Measurements from ENCODE around the gene XPO4. TPM values are rescaled to one million over a fixed set of nuclear protein-coding genes. Genes with fewer than 3 reads are reported as not detected.
A peak's percentile ranks its signal among the peaks of the same experiment; 100 is the strongest.
"Not testable (repeated sequence)": the region's sequence is repeated elsewhere in the genome, so short reads cannot be mapped to it uniquely, and the experiment has no call there.

The XPO4 gene
- 25.6 and 26.0 TPM in 2 replicates for total RNA-seq (2014; rRNA removed)
- 3.3 TPM for polyA plus RNA-seq (2012)

DNA sequence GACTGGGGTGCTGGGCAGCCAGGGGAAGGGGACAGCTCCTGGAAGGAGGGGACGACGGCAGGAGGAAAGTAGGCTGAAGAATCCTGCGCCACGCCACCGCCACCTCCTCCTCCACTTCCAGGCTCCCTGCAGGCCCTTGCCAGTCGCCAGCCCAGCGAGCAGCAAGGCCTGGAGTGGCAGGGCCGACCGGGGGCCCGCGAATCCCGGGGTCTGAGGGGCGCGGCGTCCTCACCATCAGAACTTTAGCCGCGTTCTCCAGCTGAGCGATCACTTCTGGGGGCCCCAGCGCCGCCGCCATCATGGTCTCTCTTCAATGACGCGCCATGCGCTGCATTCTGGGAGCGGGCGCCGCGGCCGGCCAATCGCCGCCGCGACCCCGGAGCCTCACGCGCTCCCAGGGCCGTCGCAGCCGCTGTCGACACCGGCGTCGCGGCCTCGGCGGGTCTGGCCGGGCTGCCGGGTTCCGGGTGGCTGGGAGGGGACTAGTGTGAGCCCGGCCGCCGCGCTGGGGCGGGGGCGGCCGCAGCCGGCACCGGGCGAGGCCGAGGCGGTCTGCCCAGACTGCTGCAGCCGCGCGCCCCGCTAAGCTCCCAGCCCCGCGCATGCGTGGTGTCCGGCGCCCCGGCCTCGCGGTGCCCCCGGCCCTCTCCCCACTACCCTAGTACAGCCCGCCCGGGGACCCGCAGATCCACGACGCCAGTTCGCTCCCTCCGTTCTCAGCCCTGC lies at the start of gene XPO4:
Gene XPO4 (minus strand): TSS at position 309 of the 726 bp plus-strand sequence. CDS start 8 bp downstream, at position 301.
- DNase-seq (ENCODE audit: low read depth), result peak; percentile 76

DNA sequence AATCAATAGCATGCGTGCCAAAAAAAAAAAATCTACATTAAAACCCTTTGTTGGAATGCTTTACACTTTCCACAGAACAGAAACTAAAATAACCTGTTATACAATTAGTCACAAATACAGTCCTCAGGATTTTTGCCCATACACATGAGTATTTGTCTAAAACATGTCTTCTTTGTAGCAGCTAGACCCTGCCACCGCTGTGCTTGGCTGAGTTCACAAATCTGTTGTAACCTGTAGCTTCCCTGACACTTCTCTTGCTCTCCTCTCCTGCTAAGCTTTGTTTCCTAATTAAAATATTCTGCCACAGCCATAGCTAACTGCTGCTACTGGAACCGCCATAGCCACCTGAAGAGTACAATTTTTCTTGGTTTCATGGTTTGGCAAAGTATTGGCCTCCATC lies 45.5 kb upstream of the XPO4 start:
- not testable (repeated sequence) for DNase-seq (ENCODE audit: low read depth)

DNA sequence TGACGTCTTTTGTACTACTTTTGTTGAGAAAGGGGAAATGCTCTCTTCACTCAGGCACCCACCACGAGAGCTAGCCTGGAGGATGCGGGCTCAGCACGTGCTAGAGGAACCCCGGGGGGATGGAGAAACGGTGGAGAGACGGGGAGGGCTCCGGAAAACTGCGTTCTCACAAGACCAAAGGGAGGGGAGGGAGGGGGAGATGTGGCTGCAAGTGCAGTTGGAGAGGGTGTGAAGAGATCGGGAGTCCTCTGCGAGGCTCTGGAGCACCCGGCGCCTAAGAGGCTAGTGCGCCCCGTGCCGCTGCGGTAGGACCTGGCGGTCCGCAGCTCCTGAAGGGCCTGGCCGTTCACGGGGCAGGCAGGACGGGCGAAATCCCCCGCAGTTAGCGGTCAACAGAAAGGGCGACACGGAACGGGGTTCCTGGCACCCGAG lies 43.4 kb upstream of the XPO4 start:
- DNase-seq (ENCODE audit: low read depth), result no peak

DNA sequence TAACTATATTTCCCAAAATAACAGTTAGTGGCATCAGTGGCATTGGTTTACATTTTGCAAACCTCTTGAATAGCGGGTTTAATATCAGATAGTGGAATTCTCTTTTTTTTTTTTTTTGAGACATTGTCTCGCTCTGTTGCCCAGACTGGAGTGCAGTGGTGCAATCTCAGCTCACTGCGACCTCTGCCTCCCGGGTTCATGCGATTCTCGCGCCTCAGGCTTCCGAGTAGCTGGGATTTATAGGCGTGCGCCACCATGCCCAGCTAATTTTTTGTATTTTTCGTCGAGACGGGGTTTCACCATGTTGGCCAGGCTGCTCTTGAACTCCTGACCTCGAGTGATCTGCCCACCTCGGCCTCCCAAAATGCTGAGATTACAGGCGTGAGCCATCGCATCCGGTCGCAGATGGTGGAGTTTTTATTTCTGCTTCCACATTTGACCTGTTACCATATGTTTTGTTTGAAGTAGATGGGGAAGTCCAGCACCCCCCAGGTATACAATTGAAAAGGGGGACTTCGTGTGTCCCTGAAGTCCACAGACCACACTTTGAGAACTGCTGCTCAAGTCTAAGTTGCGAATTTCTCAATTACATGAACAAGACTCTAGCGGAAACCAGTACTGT lies 40.5 kb upstream of the XPO4 start:
- DNase-seq (ENCODE audit: low read depth), result no peak

DNA sequence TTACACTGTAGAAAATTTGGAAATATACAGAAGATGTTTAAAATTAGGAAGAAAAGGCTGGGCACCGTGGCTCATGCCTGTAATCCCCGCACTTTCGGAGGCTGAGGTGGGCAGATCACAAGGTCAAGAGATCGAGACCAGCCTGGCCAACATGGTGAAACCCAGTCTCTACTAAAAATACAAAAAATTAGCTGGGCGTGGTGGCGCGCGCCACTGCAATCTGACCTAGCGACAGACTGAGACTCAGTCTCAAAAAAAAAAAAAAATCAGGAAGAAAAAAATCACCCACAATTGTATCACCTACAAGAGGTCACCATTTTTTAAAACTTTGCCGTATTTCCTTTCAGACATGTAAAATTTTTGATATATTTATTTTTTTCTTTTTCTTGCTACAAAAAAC lies 38.0 kb upstream of the XPO4 start:
- not testable (repeated sequence) for DNase-seq (ENCODE audit: low read depth)

DNA sequence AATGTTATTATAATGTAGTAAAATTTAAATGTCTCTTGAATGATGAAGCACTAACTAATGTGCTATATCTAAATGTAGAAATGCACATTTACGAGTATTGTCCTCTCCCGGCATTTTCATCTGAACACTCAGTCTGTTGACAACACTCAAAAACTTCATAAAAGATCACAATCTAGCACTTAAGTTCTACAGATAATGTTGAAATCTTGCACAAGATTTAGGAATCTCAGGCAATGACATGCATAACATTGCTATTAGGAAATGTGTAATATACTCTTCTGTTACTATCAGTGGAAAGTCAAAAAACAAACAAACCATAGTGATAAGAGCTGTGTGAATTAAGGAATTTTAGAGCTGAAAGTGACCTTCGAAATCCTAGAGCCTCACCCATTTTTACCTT lies 37.5 kb upstream of the XPO4 start:
- peak; percentile 11 for DNase-seq (ENCODE audit: low read depth)

DNA sequence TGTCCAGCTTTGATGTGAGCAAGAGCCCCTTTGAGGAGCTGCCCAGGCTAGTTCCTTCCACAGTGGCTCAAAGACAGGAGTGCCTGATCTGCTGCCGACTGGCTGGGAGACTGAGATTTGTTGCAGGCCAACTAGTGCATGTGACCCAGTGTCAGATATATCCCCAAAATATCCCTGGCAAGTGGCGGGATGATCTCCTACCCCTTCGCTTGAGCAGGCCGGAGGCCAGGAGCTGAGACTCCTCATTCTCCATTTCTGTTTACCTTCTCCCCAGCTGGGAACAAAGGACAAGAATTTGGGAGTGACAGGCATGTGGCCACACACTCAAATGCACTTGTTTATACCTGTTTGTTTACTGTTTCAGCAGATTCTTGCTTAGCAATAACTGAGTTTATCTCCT lies 37.1 kb upstream of the XPO4 start:
- DNase-seq (ENCODE audit: low read depth), result no peak

DNA sequence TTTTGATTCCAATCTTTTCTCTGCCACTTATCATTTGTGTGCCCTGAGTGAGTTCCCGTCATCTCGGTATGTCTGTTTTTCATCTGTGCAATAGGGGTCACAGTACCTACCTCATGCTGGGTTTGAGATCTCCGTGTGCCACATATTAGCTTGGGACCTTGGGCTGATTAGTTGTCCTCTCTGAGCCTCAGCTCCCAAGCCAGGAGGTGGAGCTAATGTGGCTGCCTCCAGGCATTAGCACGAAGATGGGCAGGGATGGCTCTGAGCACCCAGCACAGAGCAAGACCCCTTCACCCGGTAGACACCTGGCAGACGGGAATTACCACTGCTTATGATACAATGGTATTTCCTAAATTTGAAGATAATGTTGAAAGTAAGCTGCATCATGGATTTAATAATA lies 35.8 kb upstream of the XPO4 start:
- no peak for DNase-seq (ENCODE audit: low read depth)

DNA sequence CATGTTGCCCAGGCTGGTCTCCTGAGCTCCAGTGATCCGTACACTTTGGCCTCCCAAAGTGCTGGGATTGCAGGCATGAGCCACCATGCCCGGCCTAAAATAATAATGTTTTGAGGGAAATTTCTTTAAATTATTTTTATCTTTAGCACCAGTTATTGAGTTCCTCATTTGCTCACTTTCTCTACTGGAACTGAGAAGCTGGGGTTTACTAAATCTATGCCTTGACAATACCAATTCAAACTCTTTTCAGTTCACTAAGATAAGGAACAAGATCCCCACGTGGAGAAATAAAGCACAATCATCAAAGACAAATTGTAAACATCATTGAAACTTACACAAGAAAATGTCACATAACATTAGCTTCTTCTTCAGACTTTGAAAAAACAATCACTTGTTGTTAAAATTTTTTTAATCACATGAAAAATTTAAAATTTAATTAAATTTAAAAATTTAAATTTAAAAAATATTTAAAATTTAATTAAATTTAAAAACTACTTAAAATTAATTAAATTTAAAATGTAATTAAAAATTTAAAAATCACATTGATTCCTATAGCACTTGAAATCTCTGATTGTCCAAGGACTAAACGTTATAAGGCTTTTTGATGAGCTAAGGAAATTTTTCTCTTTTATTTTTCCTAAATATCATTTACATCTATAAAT lies 25.2 kb upstream of the XPO4 start:
- no peak for DNase-seq (ENCODE audit: low read depth)

DNA sequence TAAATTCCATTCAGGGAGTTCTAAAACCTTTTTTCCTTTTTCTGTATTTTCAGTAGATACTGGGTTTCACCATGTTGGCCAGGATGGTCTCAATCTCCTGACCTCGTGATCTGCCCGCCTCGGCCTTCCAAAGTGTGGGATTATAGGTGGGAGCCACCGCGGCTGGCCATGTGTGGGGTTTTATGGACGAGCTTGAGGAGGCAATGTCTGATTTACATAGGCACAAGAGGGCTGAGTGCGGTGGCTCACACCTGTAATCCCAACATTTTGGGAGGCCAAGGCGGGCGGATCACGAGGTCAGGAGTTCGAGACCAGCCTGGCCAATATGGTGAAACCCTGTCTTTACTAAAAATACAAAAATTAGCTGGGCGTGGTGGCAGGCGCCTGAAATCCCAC lies 22.8 kb upstream of the XPO4 start:
- not testable (repeated sequence) for DNase-seq (ENCODE audit: low read depth)

DNA sequence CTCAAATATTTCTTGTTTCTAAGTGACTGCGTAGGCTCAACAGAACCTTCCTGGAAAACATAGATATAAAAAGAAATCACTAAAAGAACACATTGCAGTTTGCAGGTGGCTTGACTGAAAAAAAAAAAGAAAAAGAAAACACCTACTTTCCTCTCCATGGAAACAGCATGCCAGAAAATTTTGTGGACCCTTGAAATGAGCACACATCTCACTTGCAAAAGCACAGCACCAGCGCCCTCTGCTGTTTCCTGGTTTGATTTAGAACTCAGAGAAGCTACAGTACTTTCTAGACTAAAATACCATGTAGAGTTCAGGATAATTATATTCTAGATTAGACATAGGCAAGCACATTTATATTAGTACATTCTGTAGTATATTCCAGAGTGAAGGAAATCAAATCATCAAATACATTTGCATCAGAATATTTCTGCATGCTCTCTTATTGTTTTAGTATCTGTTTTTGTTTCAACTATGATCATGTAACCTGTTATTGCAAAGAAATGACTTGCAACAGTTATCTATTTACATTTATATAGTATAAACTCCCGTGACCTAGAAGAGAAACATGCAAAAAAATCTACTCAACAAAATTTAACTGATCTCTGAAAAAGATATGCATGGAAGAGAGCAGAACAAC lies 22.3 kb upstream of the XPO4 start:
- DNase-seq (ENCODE audit: low read depth), result peak; percentile 77

DNA sequence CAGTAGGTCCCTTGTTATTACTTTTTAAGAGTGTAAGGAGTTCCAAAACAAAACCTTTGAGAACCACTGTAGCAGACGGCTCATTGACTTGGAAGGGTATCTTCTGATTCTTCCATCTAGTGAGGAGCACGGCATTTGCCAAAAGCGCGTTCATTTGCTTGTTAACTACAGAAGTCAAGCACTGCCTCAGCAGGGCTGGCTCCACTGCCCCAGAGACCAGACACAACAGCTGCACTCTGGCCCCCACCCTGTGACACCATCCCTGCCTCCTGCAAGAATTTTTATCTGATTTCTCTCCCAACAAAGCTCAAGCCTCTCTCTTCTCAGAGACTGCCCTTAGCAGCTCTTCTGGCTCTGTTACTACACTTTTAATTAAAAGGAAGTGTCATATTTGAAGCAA lies 20.7 kb upstream of the XPO4 start:
- peak; percentile 51 for DNase-seq (ENCODE audit: low read depth)

DNA sequence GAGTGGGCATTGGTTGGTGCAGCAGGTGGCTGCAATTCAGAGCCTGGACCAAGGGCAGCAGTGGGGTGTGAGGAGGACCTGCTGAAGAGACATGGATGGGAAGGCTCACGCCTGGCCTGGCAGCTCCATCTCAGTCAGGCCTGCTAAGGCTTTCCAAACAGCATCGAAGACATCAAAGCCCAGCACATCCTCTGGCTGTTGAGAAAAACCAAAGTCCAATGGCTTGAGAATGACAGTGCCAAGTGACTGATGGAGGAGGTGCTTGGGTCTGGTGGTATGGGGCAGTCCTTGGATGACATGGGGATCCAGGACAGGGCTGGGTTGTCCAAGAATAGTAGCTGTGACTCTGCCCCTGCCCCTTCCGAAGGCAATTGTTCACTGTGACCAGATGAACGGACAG lies 19.0 kb upstream of the XPO4 start:
- DNase-seq (ENCODE audit: low read depth), result no peak

DNA sequence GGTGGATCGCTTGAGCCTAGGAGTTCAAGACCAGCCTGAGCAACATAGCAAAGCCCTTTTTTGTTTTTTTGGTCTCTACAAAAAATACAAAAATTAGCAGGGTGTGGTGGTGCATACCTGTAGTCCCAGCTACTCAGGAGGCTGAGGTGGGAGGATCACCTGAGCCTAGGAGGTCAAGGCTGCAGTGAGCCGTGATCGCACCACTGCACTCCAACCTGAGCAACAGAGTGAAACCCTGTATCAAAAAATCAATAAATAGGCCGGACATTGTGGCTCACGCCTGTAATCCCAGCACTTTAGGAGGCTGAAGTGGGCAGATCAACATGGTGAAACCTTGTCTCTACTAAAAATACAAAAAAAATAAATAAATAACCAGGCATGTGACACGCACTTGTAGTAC lies 13.1 kb upstream of the XPO4 start:
- DNase-seq (ENCODE audit: low read depth), result not testable (repeated sequence)

DNA sequence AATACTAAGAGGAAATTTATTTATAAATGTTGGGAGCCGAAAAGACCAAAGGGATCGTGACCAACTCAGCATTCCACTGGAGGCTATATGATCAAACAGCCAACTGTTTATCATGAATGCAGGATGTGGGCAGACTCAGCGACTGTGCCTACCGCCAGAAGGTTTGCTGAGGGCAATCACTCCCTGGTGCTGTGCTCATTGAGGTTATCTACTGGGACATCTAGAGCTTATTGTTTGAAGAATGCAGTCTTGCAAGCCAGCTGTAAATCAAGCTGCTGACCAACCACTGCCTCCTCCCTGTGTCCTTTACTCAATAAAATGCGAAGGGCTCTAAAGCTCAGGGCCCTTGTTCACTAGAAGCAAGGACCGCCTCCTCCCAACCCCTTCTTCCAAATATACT lies 8.5 kb upstream of the XPO4 start:
- no peak for DNase-seq (ENCODE audit: low read depth)

DNA sequence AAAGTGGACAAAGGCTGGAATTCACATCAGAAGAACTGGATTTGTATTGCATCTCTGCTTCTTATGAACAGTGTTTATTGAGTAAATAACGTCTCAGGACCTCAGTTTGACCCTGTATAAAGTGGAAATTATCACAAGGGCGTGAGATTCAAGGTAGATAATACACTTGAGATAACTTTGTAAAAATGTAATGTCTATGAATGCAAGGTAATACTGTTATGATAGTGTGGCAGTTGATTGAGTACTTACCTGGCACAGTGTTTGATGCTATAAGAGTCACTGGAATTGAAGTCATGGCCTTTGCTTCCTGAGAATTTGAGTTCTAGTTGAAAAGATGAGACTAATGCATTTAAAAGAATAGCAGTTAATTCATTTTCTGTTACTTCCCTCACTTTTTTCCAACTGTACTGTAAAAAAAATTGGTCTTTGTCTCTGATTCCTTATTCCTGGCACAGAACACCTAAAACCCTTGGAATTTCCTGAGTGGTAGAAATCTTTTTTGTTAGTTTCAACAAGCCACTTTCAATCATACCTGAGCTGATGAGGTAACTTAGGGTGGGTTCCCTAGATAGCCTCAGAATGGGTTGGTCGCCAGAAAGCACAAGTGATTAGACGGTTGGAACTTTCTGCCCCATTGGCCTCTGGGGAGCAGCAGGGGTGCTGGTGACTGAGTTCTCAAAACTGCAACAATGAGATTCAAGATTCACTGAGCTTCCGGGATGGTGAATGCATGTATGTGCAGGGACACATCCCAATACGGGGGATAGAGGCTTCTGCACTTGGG lies 6.4 kb upstream of the XPO4 start:
- DNase-seq (ENCODE audit: low read depth), result no peak

DNA sequence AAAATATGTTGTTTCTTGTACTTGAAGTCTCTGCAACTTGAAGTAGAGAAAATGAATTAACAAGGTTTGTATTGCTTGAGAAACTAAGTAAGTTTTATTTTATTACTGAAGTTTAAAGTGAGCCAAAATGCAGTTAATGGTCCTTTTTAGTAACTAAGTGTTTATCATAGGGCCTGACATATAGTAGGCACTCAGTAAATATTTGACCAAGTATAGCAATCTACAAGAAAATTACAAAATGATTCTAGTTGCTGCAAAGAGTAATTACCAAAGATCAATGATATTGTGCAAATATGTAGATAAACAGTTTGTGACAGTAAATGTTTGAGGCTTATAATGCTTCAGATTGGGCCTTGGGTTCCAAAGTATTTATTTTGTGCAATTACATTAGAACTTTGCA lies 2.4 kb upstream of the XPO4 start:
- DNase-seq (ENCODE audit: low read depth), result no peak

DNA sequence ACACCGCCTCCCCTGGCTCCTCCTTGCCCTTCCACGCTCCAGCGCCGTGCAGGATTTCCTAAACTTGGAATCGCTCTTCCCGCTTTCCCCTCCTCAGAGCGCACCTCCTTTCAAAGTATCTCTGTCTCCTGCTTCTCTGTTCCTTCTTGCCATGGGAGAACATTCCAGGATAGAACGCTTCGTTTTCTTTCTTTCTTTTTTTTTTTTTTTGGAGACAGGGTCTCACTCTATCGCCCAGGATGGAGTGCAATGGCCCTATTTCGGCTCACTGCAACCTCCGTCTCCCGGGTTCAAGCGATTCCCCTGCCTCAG lies 574 bp upstream of the XPO4 start:
- no peak for DNase-seq (ENCODE audit: low read depth)

DNA sequence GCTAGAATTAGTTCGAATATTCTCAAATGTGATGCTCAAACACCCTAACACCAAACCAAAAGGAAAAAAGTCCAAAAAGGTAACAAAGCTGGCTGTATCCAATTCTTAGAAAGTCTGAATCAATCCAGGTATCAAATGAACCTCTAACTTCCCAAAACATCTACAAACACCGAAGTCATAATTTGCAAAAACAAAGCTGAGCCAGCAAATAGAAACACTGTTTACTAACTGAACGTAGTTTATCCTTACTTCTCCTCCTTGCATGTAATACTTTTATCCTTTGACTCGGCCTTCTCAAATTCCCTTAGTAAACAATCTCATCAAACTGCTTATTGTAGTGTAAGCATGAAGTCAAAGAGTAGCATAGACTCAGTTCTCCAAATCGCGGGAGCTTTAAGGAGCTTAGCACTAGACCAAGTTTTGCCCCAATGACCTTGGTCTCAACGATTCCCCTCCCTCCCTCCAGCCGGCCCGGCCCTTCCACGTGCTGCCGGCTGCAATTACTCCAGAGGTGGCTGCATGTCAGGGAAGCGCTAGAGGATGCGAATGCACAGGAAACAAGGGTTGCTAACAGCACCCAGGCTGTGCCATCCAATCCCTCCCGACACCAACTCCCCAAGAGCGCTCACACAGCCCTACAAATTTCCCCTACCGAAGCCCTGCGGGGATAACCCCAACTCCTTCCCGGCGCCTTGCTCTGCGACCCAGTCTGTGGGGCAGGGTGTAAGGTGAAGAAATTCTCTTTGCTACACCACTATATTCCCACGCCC lies 693 bp downstream of the XPO4 start:
- DNase-seq (ENCODE audit: low read depth), result peak; percentile 44

DNA sequence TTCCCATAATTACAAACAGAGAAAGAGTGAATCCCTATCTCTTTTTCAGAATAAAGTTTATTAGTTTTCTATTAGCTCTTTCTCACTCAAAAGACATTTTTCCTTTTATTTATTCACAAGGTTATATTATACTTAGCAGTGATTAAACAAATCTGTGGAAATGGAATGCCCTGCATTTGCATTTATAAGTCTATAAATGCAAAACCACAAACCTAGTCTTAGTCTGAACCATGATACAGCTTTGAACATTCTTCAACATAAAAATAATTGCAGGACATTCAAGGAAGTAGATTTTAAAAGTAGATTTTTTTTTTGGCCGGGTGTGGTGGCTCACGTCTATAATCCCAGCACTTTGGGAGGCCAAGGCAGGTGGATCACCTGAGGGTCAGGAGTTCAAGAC lies 8.3 kb downstream of the XPO4 start:
- no peak for DNase-seq (ENCODE audit: low read depth)

DNA sequence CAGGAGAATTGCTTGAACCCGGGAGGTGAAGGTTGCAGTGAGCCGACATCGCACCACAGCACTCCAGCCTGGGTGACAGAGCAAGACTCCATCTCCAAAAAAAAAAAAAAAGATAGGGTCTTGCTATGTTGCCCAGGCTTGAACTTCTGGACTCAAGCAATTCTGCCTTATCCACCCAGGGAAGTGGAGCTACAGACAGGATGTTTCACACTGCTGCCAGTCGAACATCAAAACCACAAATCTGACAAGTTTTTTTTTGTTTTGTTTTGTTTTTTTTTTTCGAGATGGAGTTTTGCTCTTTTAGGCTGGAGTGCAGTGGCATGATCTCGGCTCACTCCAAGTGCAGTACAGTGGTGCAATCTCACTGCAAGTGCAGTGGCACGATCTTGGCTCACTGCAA lies 10.8 kb downstream of the XPO4 start:
- no peak for DNase-seq (ENCODE audit: low read depth)
